SKM-1 treated with dmso at 0.1 percent for 144 hours (cell line): ENCODE data around the gene RAB41.
"Not testable (repeated sequence)": the region's sequence is repeated elsewhere in the genome, so short reads cannot be mapped to it uniquely, and the experiment has no call there.

Experiments
- DNase-seq: peaks from one replicate; lab custom pipeline; 2025; ENCODE audit not compliant: unreplicated experiment; lab: John Stamatoyannopoulos, UW

Gene RAB41

GRCh38 chrX:70281951-70282350, at the start of gene RAB41:
RAB41 (plus strand) TSS chrX:70282172; CDS start chrX:70282218, 46 bp downstream.
- DNase-seq = no peak

- DNase-seq = no peak
These were observed 47.6 kb upstream of the RAB41 start, which contains the start of gene AWAT1 for GRCh38 chrX:70234355-70234754. AWAT1 (plus strand) TSS chrX:70234655; CDS start chrX:70234696, 41 bp downstream.

GRCh38 chrX:70240751-70241150, 41.2 kb upstream of the RAB41 start:
- DNase-seq = no peak

GRCh38 chrX:70241501-70241900, 40.5 kb upstream of the RAB41 start:
- DNase-seq = no peak

GRCh38 chrX:70243601-70244000, 38.4 kb upstream of the RAB41 start:
- DNase-seq = not testable (repeated sequence)

GRCh38 chrX:70244881-70245280, 37.1 kb upstream of the RAB41 start:
- no peak for DNase-seq

GRCh38 chrX:70247252-70247651, 34.7 kb upstream of the RAB41 start:
- no peak for DNase-seq

- no peak for DNase-seq
These were observed 29.5 kb upstream of the RAB41 start for GRCh38 chrX:70252491-70252890.

- no peak for DNase-seq
These were observed 28.5 kb upstream of the RAB41 start for GRCh38 chrX:70253377-70254062.

- no peak for DNase-seq
These were observed 27.9 kb upstream of the RAB41 start for GRCh38 chrX:70254063-70254400.

GRCh38 chrX:70254909-70255308, 27.1 kb upstream of the RAB41 start:
- no peak for DNase-seq

- DNase-seq = no peak
These were observed 26.5 kb upstream of the RAB41 start for GRCh38 chrX:70255452-70255851.

GRCh38 chrX:70257423-70258288, 24.3 kb upstream of the RAB41 start:
- no peak for DNase-seq

GRCh38 chrX:70260104-70260503, 21.9 kb upstream of the RAB41 start, which contains the start of gene P2RY4:
P2RY4 (minus strand) TSS chrX:70260204; CDS start chrX:70259624, 580 bp downstream.
- no peak for DNase-seq

GRCh38 chrX:70262952-70263567, 18.9 kb upstream of the RAB41 start:
- DNase-seq = peak; percentile 35

- no peak for DNase-seq
These were observed 17.2 kb upstream of the RAB41 start for GRCh38 chrX:70264784-70265183.

- DNase-seq = no peak
These were observed 13.9 kb upstream of the RAB41 start, which contains the start of gene ARR3 for GRCh38 chrX:70268034-70268433. ARR3 (plus strand) TSS chrX:70268334; CDS start chrX:70269386, 1,052 bp downstream.

GRCh38 chrX:70274029-70274428, 7.9 kb upstream of the RAB41 start:
- DNase-seq = not testable (repeated sequence)

GRCh38 chrX:70279081-70279480, 2.9 kb upstream of the RAB41 start:
- no peak for DNase-seq

- DNase-seq = no peak
These were observed 1.4 kb upstream of the RAB41 start for GRCh38 chrX:70280573-70280972.

- no peak for DNase-seq
These were observed 7.3 kb downstream of the RAB41 start for GRCh38 chrX:70289168-70289792.
